Measurements from ENCODE around the gene GTPBP6.
"Not testable (repeated sequence)": the region's sequence is repeated elsewhere in the genome, so short reads cannot be mapped to it uniquely, and the experiment has no call there.

Gene GTPBP6

DNA sequence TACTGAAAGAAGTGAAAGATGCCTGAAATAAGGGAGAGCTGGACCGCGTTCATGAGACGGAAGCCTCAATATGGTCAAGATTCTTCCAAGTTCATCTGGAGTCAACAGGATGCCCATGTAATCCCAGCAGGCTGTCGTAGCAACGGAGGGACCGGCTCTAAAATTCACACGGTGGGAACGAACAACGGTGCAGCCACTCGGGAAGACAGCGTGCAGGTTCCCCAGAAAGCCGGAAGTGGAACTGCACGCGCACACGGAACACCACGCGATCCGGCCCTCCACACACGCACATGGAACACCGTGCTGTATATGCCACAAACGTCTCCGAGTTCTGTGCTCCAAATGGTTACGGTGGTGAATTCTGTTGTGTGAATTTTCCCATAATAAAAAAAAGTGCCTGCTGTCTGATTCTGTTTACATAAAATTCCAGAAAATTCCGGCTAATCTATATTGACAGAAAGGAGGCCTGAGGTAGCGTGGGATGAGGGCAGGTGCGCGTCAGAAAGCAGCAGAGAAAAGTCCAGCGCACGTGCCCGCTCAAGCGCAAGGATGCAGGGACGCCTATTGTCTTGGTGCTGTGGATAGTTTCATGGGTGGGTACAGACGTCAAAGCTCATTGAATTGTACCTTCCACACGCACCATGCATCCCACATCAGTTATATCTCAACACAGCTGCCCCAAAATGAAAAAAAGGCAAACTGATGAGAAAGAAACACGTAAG is 36.9 kb upstream of the GTPBP6 start:
- TF ChIP-seq, protein P1, sequence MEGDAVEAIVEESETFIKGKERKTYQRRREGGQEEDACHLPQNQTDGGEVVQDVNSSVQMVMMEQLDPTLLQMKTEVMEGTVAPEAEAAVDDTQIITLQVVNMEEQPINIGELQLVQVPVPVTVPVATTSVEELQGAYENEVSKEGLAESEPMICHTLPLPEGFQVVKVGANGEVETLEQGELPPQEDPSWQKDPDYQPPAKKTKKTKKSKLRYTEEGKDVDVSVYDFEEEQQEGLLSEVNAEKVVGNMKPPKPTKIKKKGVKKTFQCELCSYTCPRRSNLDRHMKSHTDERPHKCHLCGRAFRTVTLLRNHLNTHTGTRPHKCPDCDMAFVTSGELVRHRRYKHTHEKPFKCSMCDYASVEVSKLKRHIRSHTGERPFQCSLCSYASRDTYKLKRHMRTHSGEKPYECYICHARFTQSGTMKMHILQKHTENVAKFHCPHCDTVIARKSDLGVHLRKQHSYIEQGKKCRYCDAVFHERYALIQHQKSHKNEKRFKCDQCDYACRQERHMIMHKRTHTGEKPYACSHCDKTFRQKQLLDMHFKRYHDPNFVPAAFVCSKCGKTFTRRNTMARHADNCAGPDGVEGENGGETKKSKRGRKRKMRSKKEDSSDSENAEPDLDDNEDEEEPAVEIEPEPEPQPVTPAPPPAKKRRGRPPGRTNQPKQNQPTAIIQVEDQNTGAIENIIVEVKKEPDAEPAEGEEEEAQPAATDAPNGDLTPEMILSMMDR (IDR thresholded peaks at IDR 0.05; ENCODE audit: borderline replicate concordance, insufficient read depth, low read depth, low read length) = no peak
- H3K4me3 ChIP-seq (ENCODE audit: low read depth, low read length) = no peak overlapping the region

DNA sequence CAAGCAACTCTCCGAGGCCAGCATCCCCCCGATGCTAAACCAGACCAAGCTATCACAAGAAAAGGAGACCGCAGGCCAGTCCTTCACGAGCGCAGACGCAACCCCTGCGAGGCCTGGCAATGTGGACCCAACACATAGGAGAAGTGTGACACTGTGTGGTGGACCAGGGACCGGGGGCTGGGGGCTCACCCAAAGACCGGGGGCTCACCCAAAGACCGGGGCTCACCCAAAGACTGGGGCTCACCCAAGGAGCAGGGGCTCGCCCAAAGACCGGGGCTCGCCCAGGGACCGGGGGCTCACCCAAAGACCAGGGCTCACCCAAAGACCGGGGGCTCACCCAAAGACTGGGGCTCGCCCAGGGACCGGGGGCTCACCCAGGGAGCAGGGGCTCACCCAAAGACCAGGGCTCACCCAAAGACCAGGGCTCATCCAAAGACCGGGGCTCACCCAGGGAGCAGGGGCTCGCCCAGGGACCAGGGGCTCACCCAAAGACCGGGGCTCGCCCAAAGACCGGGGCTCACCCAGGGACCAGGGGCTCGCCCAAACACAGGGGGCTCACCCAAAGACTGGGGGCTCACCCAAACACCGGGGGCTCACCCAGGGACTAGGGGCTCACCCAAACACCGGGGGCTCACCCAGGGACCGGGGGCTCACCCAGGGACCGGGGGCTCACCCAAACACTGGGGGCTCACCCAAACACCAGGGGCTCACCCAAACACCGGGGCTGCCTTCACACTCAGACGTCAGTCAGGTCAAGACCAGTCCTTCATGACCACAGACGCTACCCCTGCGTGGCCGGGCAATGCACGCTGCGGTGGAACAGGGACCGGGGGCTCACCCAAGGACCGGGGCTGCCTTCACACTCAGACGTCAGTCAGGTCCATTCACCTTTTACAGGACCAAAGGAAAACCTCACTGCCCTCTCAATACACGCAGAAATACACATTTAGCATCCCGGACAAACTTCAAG is 35.3 kb upstream of the GTPBP6 start:
- H3K4me3 ChIP-seq (ENCODE audit: low read depth, low read length) = no peak overlapping the region
- TF ChIP-seq, protein P1 (IDR thresholded peaks at IDR 0.05; ENCODE audit: borderline replicate concordance, insufficient read depth, low read depth, low read length) = no peak

DNA sequence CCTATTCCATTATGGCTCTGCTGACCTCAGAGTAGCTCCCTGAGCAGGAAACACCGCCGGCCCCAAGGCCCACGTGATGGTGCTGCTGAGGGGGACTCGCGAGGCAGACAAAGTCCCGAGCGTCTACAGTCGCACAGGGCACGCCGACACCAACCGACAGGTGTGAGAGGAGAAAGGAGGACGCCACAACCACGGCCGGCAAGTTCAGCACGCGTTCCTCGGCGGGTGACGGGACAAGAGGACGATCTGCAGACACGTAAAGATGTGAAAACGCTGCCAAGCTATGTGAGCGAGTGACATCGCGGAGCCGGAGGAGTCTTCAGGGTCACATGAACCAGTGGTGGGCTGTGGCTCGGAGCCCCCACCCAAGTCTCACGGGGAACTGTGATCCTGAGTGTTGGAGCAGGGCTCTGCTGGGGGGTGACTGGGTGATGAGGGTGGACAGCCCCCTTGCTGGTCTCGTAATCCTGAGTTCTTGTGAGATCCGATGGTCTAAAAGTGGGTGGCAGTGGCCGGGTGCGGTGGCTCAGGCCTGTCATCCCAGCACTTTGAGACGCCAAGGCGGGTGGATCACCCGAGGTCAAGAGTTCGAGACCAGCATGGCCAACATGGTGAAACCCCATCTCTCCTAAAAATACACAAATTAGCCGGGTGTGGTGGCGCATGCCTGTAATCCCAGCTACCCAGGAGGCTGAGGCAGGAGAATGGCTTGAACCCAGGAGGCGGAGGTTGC is 34.2 kb upstream of the GTPBP6 start:
- TF ChIP-seq, protein P1 (IDR thresholded peaks at IDR 0.05; ENCODE audit: borderline replicate concordance, insufficient read depth, low read depth, low read length) = no peak
- H3K4me3 ChIP-seq (ENCODE audit: low read depth, low read length) = no peak overlapping the region

DNA sequence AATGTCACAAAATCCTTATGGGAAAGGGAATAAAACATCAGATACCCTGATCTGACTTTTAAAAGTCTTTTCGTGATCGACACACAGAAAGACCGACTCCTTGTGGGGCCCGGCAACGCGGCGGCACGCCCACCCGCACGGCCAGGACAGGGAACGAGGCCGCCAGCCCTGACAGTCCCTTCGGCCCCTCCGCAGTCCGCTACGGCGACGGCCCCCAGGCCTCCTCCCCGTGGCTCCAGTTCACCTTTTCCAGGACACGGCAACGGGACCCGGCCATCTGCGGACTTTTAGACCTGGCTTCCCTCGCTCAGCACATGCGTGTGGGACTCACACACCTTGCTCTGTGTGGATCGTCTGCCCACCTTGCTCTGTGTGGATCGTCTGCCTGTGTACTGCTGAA is 33.6 kb upstream of the GTPBP6 start:
- TF ChIP-seq, protein P1 (IDR thresholded peaks at IDR 0.05; ENCODE audit: borderline replicate concordance, insufficient read depth, low read depth, low read length) = no peak
- H3K4me3 ChIP-seq (ENCODE audit: low read depth, low read length) = no peak overlapping the region

DNA sequence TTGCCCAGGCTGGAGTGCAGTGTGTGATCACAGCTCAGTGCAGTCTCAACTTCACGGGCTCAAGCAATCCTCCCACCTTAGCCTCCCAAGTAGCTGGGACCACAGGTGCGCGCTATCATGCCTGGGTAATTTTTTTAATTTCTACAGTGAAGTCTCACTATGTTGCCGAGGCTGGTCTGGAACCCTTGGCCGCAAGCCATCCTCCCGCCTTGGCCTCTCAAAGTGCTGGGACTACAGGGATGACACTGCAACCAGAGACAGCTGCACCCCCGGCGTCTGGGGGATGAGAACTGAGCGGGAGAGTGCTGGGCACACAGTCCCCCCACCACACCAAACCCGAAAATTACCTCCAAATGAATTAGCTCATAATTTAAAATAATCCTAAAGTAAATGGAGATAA is 33.1 kb upstream of the GTPBP6 start:
- H3K4me3 ChIP-seq (ENCODE audit: low read depth, low read length) = no peak overlapping the region
- TF ChIP-seq, protein P1 (IDR thresholded peaks at IDR 0.05; ENCODE audit: borderline replicate concordance, insufficient read depth, low read depth, low read length) = no peak

DNA sequence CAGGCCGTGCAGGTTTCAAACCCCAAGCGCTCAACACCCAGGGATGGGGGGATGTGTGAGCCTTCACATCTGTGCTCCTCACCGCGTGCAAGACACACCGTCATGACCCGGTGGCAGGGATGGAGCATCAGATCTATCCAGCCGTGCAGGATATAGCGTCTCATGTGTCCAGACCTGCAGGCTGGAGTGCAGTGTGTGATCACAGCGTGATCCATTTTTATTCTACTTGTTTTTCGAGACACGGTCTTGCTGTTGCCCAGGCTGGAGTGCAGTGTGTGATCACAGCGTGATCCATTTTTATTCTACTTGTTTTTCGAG is 32.7 kb upstream of the GTPBP6 start:
- H3K4me3 ChIP-seq (ENCODE audit: low read depth, low read length) = not testable (repeated sequence)

DNA sequence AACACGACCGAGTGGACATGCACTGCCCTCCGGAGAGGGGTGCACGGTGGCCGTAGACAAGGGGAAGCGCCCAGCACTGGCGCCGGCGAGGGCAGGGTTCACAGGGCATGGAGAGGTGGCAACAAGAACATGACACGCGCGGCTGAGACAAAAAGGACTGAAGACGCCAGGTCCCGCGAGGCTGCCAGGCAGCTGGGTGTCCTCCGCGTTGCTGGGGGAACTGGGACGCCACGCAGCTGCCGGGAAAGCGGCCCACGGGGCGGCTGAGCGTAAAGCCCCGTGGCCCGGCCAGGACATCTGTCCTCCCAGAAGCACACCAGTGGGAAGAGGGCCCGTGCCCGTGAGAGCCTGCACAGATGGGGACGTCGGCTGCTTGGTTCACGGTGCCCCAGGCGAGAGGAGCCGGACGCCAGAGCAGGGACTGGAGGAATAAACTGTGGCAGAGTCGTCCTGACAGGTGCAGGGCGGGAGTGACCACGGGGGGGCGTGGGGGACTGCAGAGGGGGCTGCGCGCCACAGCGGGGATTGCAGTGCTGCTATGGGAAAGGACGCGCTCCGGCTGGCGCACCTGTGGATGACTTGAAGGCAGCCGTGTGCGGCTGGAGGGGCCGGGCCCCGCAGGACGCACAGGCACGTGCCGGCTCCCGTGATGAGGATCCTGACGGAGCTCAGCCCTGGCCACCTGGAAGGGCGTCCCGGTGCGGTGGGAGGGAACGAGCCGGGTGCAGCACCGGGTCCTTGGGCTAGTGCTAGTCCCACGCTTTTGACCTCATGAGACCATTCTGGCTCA is 32.1 kb upstream of the GTPBP6 start:
- no peak overlapping the region for H3K4me3 ChIP-seq (ENCODE audit: low read depth, low read length)
- TF ChIP-seq, protein P1 (IDR thresholded peaks at IDR 0.05; ENCODE audit: borderline replicate concordance, insufficient read depth, low read depth, low read length) = no peak
